Ascending aorta (tissue), 2 donors: ENCODE results near the gene PGK2. TPM values are rescaled to one million over a fixed set of nuclear protein-coding genes. Genes with fewer than 3 reads are reported as not detected.
"Not testable (repeated sequence)": the region's sequence is repeated elsewhere in the genome, so short reads cannot be mapped to it uniquely, and the experiment has no call there.

Experiments used
- DNase-seq, 2 donors: peaks; one replicate each; pipeline ENCODE4 v3.0.0-alpha.2; 2019; ENCODE audit warnings: low spot score in 2 of 2
- H3K27ac ChIP-seq, 2 donors: fragments of 200-600 bp; sonication (generic); one replicate each; pipeline ENCODE4 v1.5.1; 2016 to 2017; ENCODE audit warnings: mild to moderate bottlenecking in 1 of 2
- H3K27me3 ChIP-seq: fragments of 200-600 bp; sonication (generic); one replicate; pipeline ENCODE4 v1.5.1; 2017
- H3K36me3 ChIP-seq, 2 donors: fragments of 200-600 bp; sonication (generic); one replicate each; pipeline ENCODE4 v1.5.1; 2016
- H3K4me1 ChIP-seq, 2 donors: fragments of 200-600 bp; sonication (generic); one replicate each; pipeline ENCODE4 v1.5.1; 2016 to 2017; ENCODE audit warnings: mild to moderate bottlenecking in 1 of 2
- H3K4me3 ChIP-seq, 2 donors: fragments of 200-600 bp; sonication (generic); one replicate each; pipeline ENCODE4 v1.5.1; 2016 to 2017; ENCODE audit warnings: mild to moderate bottlenecking in 1 of 2
- H3K9me3 ChIP-seq, 2 donors: fragments of 200-600 bp; sonication (generic); one replicate each; pipeline ENCODE4 v1.5.1; 2016
- CTCF ChIP-seq, 3 experiments: fragments of 200-600 bp in 2 of 3; fragments of 450-650 bp in 1 of 3; sonication (generic) in 2 of 3; IDR thresholded peaks; one replicate each; pipeline ENCODE4 v1.5.1; 2016 to 2019; ENCODE audit warnings: antibody characterized with exemption in 3 of 3, mild to moderate bottlenecking in 1 of 3, moderate library complexity in 1 of 3
- intact Hi-C: fragments of 100-400 bp; cut with DNase I; formaldehyde crosslinking; loops from one replicate; pipeline ENCODE4 v1.15.1; 2023
- total RNA-seq: library from RNA; depleted of rRNA; stranded (reverse); fragments of >200 nt; gene quantifications from one replicate; pipeline ENCODE4 v1.1.0, GENCODE V29; 2016

Gene PGK2
- total RNA-seq, 1 donor from 2014 or later = not detected

DNA sequence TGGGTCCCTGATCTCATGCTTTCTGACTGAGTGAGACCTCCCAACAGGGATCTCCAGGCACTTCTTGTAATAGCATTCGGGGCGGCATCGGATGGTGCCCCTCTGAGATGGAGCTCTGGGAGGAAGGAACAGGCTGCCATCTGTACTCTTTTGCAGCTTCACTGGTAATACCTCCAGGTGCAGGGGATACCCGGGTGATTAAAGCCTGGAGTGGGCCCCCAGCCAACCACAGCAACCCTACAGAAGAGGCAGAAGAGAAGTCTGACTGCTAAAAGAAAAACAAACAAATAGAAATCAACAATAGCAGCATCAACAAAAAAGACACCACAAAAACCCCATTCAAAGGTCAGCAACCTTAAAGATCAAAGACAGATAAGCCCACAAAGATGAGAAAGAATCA lies 19.1 kb upstream of the PGK2 start:
- Histone ChIP-seq H3K4me3 (no peak overlapping the region), H3K27me3 (no peaks in the 10 kb centered on the region), H3K9me3 (no peaks in the 10 kb centered on the region), H3K36me3 (no peaks in the 10 kb centered on the region), H3K27ac (no peak overlapping the region), H3K4me1 (no peaks in the 10 kb centered on the region)
- intact Hi-C loops = no loop called here
- no peak for DNase-seq
- no peak for TF ChIP-seq CTCF (IDR thresholded peaks at IDR 0.05)

GRCh38 chr6:49805246-49805645 lies 18.2 kb upstream of the PGK2 start:
- H3K27me3 ChIP-seq = no peaks in the 10 kb centered on the region
- DNase-seq = no peak
- intact Hi-C loops = no loop called here
- no peak overlapping the region for H3K27ac ChIP-seq
- H3K4me1 ChIP-seq = no peaks in the 10 kb centered on the region
- H3K4me3 ChIP-seq = no peak overlapping the region
- no peak for TF ChIP-seq CTCF (IDR thresholded peaks at IDR 0.05)
- H3K9me3 ChIP-seq = no peaks in the 10 kb centered on the region
- H3K36me3 ChIP-seq = no peaks in the 10 kb centered on the region

DNA sequence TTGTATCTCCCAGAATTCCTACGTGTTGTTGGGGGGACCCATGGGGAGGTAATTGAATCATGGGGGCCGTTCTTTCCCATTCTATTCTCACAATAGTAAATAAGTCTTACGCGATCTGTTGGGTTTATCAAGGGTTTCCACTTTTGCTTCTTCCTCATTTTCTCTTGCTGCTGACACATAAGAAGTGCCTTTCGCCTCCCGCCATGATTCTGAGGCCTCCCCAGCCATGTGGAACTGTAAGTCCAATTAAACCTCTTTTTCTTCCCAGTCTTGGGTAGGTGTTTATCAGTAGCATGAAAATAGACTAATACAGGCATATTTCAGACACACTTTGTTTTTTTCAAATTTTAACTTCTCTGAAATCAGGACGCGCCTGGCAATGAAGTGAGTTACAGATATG lies 14.4 kb upstream of the PGK2 start:
- Histone ChIP-seq H3K9me3 (no peaks in the 10 kb centered on the region), H3K4me3 (no peak overlapping the region), H3K36me3 (no peaks in the 10 kb centered on the region), H3K4me1 (no peaks in the 10 kb centered on the region), H3K27me3 (no peaks in the 10 kb centered on the region), H3K27ac (no peak overlapping the region)
- no peak for TF ChIP-seq CTCF (IDR thresholded peaks at IDR 0.05)
- intact Hi-C loops = no loop called here
- DNase-seq = no peak

DNA sequence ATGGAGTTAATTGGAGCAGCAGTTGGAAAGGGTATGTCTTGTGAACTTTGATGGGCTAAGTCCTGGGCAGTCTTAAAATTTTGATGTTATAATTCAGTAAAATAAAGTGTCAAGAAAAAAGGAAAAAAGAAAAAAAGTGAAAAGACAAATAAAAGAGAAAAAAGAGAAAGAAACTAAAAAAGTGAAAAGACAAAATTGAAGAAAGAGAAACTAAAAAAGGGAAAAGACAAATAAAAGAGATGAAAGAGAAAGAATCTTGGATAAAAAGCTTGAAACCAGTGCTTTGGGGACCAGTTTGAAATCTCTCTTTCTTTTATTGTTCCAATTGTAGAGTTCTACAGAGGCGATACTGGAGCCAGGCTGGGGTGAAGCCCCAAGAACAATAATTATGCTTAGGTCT lies 12.0 kb upstream of the PGK2 start:
- no peaks in the 10 kb centered on the region for H3K27me3 ChIP-seq
- TF ChIP-seq CTCF (IDR thresholded peaks at IDR 0.05) = no peak
- H3K4me3 ChIP-seq = no peak overlapping the region
- H3K9me3 ChIP-seq = no peaks in the 10 kb centered on the region
- no peaks in the 10 kb centered on the region for H3K36me3 ChIP-seq
- H3K4me1 ChIP-seq = no peaks in the 10 kb centered on the region
- intact Hi-C loops = no loop called here
- DNase-seq = no peak
- no peak overlapping the region for H3K27ac ChIP-seq

DNA sequence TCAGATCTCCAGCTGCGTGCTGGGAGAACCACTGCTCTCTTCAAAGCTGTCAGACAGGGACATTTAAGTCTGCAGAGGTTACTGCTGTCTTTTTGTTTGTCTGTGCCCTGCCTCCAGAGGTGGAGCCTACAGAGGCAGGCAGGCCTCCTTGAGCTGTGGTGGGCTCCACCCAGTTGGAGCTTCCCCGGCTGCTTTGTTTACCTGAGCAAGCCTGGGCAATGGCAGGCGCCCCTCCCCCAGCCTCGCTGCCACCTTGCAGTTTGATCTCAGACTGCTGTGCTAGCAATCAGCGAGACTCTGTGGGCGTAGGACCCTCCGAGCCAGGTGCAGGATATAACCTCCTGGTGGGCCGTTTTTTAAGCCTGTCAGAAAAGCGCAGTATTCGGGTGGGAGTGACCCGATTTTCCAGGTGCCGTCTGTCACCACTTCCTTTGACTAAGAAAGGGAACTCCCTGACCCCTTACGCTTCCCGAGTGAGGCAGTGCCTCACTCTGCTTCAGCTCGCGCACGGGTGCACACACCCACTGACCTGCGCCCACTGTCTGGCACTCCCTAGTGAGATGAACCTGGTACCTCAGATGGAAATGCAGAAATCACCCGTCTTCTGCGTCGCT lies 9.9 kb upstream of the PGK2 start:
- H3K27ac ChIP-seq, H3K9me3 ChIP-seq, DNase-seq, intact Hi-C loops, H3K4me3 ChIP-seq, H3K27me3 ChIP-seq, H3K4me1 ChIP-seq, H3K36me3 ChIP-seq: not testable (repeated sequence)

- no peaks in the 10 kb centered on the region for H3K27me3 ChIP-seq
- no peaks in the 10 kb centered on the region for H3K36me3 ChIP-seq
- intact Hi-C loops = no loop called here
- no peaks in the 10 kb centered on the region for H3K9me3 ChIP-seq
- no peak for TF ChIP-seq CTCF (IDR thresholded peaks at IDR 0.05)
- no peak for DNase-seq
- no peak overlapping the region for H3K4me3 ChIP-seq
- no peak overlapping the region for H3K27ac ChIP-seq
- no peaks in the 10 kb centered on the region for H3K4me1 ChIP-seq
Observed at GRCh38 chr6:49790341-49790740, 3.3 kb upstream of the PGK2 start.
